HG03103 (cell line): ENCODE results near the gene HTR1A.

Source experiments
- ATAC-seq: cut with Tn5 transposase; IDR thresholded peaks from one replicate; pipeline ENCODE4 v1.9.1; 2021; ENCODE audit warnings: low read depth; ENCODE audit not compliant: unreplicated experiment

The HTR1A gene

DNA sequence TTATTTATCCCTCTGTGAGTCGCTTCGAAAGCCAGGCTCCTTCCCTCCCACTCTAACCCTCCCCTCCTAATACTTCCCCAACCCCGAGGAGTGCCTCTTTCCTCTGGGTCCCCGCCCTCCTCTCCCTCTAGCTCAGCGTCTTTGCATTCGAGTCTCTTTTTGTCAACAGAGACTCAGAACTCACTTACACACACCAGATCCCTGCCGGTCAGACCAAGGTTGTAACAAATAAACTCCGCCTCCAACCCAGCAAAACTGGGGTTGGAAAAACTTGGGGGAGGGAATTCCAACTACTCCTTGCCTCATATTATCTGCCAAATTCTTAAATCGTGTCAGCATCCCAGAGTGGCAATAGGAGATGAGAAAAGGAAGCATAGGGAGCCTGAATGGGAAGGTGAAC is at the start of gene HTR1A:
HTR1A (minus strand) TSS at position 167 of the 400 bp plus-strand sequence. CDS start 726 bp downstream, outside the sequence.
- ATAC-seq: no peak

DNA sequence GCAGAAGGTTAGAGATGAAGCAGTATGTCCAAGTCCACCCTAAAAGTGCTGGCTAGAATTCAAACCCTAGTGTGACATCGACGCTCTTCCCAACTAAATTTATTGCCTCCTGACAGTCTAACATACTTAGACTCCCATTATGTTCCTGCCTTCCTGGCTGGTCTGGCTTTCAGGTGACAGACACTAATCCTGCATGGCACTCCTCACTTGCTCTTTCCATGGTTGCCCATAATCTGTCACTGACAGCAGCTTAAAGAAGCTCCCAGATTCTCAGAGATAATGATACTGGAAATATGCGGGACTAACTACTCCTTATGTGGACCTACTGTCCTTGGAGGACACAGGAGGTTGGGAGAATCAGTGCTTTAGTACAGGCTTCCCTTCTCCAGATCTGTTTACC is 41.7 kb upstream of the HTR1A start:
- ATAC-seq: no peak

DNA sequence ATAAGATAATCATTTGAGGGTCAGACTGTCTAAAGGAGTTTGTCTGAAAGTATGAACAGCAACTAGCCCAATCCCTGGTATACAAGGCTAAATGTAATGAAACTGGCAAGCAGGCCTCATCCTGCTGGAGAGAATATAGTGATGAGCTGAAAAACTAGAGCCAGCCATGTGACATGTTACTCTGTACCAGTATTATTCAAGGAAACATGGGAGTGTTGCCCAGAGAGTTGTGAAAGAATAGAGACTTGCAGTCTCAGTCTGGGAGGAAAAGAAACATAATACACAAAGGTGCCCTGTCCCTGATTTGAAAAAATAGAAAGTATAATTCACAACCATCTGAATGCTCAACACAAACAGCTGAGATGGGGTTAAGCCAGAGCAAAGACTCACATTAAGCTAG is 37.9 kb upstream of the HTR1A start:
- no peak for ATAC-seq

DNA sequence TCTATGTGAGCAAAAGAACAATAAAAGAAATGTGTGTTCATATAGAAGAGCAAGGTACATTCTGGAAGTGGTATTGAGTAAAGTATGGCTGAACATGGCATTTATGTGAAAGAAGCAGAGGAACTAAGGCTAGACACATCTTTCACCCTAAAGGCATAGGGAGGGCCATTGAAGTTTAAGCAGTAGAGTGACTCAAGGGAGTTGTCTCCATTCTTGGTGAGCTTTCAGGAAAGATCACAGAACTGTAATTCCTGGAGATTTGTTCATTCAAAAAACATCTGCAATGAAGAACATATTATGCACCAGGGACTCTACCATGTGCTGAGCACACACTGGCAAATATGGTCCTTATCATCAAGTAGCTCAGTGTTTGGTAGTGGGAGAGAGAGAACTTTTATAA is 24.8 kb upstream of the HTR1A start:
- no peak for ATAC-seq

DNA sequence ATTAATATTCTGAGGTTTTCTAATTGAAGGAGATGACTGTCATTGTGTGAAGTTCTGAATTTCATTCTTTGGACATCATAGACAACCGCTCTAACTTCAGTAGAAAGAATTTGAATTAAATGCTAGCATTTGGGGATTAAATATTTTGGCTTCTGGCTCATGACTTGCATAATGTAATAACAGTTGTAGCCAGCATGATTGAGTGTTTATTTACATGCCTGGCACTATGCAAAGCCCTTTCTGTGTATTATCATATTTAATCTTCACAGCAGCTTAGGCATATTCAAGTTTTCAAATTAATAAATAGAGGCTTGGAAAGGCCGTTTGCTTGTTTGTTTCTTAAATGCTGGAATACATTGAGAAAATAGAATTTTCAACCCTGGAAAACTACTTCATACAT is 19.6 kb upstream of the HTR1A start:
- ATAC-seq: no peak

DNA sequence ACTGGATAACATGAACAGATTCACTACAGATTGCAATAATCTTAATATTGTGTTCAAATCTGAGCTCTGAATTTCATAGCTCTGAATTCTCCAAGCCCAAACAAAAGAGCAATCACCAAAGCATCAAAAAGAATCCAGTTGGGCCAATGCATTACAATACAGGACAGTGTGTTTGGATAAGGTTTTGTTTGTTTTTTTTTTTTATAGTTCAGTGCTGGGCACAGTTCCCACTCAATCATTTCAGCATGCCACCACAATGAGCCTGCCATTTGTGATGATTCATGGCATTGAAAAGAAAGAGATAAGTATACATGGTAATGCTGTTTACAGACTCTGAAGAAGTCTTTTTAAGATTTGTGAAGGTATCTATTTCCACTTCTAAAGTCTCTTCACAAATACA is 1.7 kb upstream of the HTR1A start:
- ATAC-seq: no peak

DNA sequence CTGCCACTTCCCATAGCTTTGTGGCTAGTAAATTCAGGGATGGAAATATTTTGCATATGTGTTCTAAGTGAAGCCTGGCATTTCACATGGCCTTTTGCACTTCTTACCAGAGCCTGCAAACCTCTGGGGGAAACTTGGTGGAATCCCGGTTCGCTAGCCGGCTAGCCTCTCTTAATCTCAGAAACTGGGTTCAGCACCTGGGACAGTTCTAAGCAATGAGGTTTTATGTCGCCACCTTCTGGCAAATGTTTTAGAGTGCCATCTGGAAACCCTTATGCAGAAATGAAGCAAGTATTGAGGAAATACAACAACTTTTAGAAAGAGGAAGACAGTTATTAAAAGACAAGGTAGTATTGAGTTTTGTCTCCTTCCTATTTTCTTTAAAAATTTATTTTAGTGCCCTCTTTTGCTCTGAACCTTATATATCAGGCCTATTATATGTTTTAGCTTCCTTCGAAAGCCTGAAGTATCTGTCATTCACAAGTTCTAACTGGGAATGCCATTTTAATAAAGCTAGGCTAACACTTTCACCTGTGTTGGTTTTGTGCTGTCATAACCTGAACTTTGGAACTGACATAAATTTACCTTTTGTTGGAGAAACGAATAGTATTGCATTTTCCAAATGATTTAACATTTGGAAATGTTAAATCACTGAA is 963 bp upstream of the HTR1A start:
- peak; percentile 83 for ATAC-seq

DNA sequence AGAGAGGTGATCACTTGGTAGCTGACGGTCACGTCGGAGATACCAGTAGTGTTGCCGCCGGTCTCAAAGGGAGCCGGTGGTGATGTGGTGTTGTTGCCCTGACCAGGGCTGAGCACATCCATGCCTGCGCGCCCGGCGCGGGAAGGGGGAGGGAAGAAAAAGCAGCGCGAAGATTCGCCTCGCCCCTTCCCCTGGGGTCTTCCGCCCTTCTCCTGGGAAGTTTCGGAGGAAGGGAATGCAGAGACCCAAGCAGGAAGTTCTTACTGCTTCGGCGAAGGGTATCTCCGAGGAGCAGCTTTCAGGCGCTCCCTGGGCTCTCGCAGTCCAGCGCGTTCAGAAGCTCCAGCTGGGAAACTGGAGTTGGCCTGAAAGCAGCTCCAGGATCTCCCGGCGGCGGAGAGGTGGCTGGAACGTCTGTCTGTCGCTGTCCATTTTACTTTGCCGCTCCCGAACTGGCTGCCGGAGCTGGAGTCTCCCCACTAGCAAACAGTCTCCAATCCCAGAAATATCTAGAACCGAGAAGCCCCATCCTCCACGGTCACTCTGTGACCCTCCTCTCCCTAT is 565 bp downstream of the HTR1A start:
- no peak for ATAC-seq

DNA sequence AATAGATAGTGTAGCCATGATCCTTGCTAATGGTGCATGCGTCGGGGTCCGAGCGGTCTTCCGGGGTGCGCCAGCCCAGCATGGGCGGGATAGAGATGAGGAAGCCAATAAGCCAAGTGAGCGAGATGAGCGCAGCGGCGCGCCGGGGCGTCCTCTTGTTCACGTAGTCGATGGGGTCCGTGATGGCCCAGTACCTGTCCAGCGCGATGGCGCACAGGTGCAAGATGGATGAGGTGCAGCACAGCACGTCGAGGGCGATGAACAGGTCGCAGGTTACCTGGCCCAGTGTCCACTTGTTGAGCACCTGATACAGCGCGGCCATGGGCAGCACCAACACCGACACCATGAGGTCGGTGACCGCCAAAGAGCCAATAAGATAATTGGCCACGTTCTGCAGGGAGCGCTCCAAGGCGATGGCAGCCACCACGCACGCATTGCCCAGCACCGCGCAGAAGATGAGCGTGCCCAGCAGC is 1.1 kb downstream of the HTR1A start:
- ATAC-seq: no peak

DNA sequence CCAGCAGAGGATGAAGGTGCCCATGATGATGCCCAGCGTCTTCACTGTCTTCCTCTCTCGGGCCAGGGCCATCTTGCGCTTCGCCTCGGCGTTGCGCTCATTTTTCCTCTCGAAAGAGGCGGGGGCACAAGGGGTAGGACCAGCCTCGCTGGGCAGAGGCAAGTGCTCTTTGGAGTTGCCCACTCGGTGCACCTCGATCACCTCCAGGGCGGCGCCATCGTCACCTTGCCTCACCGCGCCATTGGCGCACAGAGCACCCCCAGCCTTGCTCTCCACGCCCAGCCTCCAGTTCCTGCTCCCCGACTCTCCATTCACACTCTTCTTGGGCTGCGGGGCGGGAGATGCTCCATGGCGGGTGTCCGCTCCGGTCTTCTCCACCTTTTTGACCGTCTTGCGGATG is 1.6 kb downstream of the HTR1A start:
- no peak for ATAC-seq

DNA sequence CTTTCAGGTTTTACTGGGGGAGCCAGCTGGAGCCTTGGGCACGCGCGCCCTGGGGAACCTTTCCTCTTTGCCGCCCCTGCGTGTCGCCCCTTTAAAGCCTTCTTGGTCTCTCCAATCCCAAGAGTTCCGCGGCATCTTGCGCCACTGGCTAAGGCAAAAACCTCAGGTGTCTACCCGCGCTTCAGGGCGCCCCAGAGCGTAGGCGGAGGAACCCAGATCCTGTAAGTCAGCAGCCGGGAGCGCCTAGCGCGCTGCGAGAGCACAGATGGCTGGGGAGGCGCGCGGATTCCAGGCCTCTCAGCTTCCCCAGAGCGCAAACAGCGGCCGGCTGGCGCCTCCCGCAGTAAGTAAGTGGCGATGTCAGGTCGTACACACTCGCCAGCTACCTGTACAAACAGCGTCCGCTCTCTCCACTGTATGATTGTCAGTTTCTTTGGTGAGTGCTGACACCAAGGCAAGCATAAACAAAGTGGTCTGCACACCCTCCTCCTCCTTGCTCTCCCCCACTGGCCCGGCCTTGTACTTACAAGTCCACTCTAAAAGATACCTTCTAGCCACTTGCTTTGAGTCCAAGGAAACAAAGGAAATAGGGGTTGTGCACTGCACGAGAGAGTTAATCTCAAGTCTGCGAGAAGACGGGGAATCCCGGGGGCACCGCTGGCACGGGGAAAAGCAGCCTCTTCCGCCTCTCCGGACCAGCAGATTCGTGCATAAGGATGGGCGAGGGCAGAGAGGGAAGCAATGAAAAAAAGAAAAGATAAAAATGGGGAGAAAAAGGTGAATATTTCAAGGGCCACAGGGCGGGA is 2.9 kb downstream of the HTR1A start:
- ATAC-seq: no peak

DNA sequence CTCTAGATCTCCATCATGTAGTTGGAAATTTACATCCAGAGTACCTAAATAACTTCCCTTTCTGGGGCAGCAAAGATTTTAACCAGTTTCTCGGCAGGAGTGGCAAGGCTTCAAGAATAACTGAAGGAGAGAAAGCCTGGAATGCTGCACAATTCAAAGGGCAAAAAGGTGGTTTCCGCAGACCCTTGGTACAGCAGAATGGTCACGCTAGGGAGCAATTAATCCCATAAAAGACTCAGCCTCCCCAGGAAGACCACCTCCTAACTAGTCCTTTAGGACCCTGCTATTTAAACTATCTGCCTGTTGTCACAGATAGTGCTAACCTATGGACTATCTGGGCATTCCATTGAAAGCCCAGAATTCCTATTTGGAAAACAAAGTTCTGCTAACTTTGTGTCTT is 3.6 kb downstream of the HTR1A start:
- ATAC-seq: no peak

DNA sequence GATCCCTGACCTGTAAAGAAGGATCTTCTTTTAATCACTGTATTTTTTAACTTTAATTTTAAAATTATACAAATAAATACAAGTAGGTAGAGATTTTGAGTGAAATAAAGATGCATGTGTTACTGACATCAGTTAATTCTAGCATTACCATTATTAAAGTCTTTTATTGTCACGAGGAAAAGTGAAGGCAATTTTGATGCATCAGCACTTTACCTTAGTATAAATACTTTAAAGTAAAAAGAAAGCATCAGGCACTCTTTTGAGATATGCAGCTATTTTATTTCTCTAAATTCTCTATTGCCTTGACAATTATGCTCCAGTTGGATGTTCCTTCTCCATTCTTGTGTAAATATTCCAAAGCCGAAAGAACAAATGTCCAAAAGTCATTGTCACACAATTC is 4.6 kb downstream of the HTR1A start:
- no peak for ATAC-seq

DNA sequence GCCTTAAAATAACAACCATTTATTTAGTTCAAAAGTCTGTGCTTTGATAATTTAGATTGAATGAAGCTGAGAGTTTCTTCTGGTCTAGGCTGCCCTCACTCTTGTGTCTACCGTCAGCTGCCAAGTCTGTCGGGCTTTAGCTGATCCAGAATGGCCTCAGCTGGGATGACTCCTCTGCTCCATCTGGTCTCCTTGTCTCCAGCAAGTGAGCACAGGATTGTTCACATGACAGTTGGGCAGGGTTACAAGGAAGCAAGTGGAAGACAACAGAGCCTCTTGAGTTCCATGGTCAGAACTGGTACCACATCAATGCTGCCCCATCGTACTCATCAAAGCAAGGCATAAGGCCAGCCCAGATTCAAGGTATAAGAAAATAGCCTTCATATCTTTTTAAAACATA is 9.0 kb downstream of the HTR1A start:
- no peak for ATAC-seq

DNA sequence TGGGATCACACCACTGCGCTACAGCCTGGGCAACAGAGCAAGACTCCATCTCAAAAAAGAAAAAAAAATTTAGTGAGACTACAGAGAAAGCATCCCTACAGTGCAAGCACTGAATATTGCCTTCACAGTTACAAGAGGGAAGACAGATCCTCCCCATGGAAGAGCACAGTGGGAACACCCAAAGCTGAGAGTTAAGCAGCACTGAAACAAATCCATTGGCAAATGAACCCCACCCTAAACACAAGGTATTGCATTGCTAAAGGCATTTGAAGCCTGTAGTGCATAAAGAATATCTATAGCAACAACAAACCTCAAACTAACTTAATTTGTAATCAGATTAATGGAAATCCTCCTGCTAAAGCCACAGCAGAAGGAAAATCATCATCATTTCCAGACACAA is 27.1 kb downstream of the HTR1A start:
- no peak for ATAC-seq

DNA sequence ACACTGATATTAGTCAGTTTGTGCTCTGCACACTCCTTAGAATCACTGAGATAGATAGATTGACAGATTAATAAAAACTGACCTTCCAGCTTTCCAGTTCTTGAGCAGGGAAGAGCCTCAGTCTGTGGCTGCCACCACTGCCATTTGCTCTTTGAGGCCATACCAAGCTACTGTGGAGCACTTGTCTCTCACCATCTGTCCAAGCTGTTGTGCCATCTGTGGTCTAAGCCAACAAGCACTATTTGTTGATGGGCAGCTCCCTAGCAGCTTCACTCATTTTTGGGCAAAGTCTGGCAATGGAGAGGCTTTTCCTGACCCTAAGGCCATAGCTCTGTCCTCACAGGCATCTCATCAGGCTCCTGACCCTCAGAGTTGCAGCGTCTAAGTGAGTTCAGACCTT is 30.4 kb downstream of the HTR1A start:
- no peak for ATAC-seq

DNA sequence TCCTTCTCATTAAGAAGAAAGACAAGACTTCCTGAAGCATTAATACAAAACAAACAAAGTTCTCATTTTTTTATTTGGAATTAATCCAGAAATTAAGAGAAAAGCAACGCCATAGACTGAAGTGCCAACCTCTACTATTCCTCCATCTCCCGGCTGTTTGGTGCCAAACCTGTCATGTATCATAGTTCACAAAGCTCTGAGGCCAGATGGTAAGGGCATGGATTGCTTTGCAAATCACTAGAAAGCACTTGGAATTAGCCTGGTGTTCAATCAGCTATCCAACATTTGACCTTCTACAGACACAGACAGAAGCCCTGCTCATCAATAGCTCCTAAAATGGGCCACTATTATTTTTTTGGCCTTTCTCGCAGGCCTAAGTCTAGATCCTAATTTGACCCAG is 33.8 kb downstream of the HTR1A start:
- no peak for ATAC-seq

DNA sequence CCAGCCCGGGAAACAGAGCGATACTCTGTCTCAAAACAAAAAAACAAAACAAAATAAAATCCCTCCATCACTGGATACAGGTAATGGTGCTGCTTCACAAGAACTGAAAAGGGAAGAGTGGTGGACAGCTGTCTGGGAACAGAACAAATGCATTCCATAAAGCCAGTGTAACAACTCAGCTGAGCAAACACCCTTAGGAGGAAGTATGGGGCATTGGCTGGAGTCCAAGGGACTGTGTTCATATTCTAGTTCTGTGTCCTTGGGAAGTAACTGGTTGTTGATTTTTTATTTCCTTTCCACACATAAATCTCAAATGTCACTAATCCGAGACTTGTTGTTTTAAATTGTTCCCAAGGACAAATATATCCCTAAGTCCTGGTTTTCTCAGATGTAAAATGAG is 38.3 kb downstream of the HTR1A start:
- ATAC-seq: no peak

DNA sequence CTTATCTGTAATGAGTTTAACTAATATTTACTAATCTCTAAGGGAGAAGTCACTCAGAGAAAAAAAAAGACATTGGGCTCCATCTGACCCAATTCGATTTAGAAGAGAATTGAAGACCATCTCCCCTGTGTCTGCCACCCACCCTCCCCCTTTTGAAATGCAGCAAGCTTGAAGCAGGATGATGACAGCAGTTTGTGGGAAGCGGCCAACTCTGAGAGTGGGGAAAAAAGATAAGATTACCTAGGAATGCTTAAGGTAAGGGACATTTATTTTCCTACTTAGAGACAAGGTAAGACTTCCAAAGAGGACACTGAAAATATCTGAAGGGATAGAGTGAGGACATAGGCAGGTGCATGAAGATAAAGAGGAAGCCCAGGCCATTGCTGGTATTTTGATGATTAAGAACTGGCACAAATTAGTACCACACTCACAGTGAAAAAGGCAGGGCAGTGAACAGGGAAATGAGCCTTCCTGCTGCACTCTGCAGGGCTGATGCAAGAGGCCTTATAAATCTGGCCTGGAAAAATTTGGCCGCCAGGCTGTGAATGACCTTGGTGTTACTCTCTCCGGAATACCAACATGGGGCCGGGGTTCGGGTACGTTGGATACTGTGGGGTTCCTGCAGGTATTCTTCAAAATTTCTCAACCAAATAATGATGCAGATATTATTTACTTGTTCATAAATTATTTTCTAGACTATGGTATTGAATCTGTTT is 42.3 kb downstream of the HTR1A start:
- no peak for ATAC-seq

DNA sequence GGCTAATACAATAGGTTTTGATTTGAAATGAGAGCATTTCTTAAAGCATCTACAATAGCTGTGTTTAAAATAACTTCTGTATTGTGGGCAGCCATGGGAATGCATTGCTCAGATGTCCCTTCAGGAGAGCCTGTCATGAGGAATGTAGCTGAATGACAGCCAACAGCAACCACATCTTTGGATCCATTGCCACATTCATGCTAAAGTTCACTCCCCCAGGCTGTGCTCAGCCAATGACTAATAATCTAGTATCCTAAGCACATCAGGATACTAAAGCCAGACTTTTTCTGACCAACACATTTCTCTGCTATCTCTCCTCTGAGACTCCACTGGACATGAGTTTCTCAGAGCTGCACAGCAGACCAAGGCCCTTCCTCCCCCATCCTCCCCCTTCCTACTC is 45.5 kb downstream of the HTR1A start:
- ATAC-seq: no peak

DNA sequence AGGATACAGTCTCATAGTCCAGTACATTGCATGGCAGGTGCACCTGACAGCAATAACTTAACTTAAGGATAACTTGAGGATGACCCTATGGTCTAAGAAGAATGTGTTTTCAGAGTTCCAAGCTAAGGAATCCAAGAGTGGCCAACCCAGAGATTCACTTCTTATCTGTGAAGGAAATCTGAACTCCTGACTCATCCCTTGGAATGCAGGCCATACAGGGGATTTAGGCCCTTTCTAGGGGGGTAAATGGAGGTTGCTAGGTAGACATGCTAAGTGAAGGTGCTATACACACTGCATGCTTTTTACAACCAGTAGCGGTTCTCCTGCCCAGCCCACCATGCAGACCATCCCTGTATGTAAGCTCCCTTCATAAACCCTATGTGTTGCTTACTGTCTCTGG is 50.4 kb downstream of the HTR1A start:
- no peak for ATAC-seq
